GM21717 (cell line): ENCODE measurements around the gene FAM187B.
"Not testable (repeated sequence)": the region's sequence is repeated elsewhere in the genome, so short reads cannot be mapped to it uniquely, and the experiment has no call there.

Experiments used
- ATAC-seq: cut with Tn5 transposase; IDR thresholded peaks from one replicate; pipeline ENCODE4 v1.9.1; 2021; ENCODE audit warnings: mild to moderate bottlenecking, moderate library complexity; ENCODE audit not compliant: unreplicated experiment

Gene FAM187B

DNA sequence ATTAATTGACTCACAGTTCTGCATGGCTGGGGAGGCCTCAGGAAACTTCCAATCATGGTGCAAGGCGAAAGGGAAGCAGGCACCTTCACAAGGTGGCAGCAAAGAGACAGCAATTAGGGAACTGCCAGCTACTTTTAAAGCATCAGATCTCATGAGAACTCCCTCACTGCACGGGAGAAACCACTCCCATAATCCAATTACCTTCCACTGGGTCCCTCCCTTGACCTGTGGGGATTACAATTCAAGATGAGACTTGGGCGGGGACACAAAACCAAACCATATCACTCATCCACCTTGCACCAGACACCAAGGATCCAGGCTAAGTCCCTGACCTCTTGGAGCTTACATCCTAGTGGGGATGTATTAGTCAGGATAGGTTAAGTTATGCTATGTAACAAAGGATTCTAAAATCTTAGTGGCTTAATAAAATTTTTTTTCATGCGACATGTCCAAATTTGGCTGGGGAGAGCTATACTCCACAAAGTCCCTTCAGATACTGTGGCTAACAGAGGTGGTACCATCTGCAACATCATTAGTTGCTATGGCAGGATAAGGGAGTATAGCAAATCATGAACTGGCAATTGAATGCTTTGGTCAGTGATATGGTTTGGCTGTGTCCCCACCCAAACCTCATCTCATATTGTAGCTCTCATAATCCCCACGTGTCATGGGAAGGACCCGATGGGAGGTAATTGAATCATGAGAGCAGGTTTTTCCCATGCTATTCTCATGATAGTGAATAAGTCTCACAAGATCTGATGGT is 8.3 kb upstream of the FAM187B start:
- ATAC-seq: no peak

DNA sequence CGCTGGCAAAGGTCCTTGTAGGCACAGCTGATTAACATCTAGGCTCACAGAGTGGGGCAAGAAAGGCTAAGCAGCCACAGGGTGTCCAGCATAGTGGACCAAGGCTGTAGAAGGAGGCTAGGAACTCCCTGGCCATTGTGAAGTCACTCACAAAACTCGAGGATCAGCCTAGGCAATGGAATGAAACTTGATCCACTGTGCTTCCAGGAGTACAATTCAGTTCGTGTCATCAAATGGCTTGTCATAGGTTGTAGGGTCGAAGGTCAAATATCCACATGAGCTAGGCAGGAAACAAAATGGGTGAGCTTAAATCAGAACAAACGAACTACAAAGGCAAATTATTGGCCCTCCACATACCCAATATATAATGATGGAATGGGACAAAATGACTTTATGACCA is 4.4 kb upstream of the FAM187B start:
- no peak for ATAC-seq

GRCh38 chr19:35231956-35232645 is 3.6 kb upstream of the FAM187B start:
- ATAC-seq: no peak

- ATAC-seq: no peak
Observed at GRCh38 chr19:35229601-35230000, 1.1 kb upstream of the FAM187B start.

GRCh38 chr19:35226748-35227147 is 1.8 kb downstream of the FAM187B start:
- no peak for ATAC-seq

DNA sequence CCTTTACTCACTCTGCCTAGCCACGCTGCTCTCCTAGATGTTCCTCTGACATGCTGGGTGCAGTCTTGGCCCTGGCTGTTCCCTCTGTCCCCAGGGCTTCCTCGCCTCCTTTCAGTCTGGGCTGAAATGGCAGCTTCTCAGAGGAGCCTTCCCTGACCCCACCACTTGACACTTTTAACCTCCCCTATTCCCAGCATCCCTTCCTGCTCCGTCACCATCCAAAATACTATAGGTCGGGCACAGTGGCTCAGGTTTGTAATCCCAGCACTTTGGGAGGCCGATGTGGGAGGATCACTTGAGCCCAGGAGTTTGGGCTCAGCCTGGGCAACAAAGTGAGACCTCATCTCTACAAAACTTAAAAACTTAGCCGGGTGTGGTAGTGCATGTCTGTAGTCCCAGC is 2.6 kb downstream of the FAM187B start:
- ATAC-seq: no peak

- no peak for ATAC-seq
Observed at GRCh38 chr19:35224681-35225571, 3.6 kb downstream of the FAM187B start.

GRCh38 chr19:35223862-35224505 is 4.6 kb downstream of the FAM187B start:
- ATAC-seq: no peak

DNA sequence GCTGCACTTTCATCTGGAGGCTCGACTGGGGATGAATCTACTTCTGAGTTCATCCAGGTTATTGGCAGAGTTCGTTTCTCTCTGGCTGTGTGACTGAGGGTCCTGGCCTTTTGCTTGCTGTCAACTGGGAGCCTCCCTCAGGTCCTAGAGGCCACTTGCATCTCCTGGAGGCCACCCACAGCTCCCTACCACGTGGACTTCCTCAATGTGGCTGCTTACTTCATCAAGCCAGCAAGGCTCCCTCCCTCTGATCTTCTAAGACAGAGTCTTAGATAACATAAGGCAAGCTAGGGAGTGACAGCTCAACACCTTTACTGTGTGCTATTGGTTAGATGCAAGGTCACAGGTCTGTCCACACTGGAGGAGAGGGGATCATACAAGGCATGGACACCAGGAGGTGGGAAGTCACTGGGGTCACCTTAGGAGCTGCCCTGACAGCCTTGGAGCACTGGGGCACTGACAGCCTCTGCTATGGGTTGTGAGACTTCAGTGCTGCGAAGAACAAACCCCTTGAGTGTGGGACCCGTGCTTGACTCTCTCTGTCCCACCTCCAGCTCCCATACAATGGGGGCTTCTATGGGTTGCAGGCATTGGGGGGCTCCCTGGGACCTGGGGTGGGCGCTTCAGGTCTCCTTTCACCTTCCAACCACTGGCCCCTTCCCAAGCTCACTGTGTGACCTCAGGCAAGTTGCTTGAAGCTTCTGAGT is 5.3 kb downstream of the FAM187B start:
- no peak for ATAC-seq

DNA sequence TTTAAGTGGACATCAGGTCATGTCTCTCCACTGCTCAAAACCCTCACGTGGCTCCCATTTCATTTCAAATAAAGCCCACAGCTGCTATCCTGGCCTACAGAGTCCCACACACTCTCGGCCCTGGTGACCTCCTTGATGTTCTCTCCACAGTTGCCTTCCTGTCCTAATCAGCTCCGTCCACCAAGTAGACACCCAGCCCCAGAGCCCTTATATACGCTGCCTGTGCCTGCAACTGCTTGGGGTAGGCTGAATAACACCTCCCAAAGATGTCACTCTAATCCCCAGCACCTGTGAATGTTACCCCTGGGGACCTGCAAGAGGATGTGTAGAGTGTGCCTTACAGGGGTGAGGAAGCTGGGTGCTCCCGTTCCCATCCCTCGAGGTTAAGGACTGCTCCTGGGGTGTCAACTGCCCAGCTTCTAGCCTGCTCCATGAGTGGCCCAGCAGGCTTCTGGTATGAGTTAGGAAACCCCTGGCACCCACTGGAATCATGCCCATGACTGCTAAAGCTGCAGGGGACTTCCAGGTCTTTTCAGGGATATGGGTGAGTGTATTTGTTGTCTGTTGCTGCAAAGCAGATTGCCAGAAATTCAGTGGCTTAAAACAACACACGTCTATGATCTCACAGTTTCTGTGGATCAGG is 6.0 kb downstream of the FAM187B start:
- ATAC-seq: no peak

- not testable (repeated sequence) for ATAC-seq
Observed at GRCh38 chr19:35220973-35221590, 7.5 kb downstream of the FAM187B start.

DNA sequence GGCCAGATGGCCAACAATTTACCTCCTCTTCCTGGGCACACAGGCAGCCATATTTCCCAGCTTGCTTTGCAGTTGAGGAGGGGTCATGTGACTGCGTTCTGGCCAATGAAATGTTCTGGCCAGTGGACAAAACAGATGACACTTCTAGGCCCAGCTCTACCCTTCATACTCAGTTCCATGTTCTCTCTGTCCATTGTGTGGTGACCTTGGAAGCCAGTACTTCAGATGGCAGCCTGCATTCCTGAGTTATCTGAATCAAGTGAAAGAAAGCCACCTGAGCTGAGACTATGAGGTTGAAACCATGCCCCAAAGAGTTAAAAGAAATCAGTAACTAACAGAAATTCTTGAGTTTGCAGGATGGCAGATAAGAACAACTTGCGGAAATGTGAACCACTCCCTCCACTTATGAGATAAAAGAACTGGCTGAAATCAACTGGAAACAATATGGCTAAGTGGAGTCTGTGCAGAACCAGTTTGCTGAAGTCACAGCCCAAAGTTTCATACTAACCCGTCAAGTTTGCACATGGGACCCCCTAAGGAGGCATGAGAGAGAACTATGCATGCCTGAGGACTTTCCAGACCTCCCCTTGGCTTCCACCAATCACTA is 8.1 kb downstream of the FAM187B start:
- no peak for ATAC-seq

- ATAC-seq: no peak
Observed at GRCh38 chr19:35219008-35219407, 9.5 kb downstream of the FAM187B start.

DNA sequence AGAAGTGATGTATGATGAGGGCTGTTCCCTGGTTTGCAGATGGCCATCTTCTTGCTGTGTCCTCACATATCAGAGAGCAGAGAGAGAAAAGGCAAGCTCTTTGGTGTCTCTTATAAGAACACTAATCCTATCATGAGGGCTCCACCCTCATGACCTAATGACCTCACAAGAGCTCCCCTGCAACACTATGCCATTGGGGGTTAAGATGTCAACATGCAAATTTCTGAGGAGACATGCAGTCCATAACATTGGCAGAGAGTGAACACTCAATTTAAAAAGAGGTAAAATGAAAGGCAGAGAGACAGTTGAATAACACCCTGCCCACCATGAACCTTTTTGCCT is 10.9 kb downstream of the FAM187B start:
- no peak for ATAC-seq

GRCh38 chr19:35216833-35217648 is 11.5 kb downstream of the FAM187B start:
- ATAC-seq: no peak

- ATAC-seq: no peak
Observed at GRCh38 chr19:35216016-35216832, 12.3 kb downstream of the FAM187B start.

DNA sequence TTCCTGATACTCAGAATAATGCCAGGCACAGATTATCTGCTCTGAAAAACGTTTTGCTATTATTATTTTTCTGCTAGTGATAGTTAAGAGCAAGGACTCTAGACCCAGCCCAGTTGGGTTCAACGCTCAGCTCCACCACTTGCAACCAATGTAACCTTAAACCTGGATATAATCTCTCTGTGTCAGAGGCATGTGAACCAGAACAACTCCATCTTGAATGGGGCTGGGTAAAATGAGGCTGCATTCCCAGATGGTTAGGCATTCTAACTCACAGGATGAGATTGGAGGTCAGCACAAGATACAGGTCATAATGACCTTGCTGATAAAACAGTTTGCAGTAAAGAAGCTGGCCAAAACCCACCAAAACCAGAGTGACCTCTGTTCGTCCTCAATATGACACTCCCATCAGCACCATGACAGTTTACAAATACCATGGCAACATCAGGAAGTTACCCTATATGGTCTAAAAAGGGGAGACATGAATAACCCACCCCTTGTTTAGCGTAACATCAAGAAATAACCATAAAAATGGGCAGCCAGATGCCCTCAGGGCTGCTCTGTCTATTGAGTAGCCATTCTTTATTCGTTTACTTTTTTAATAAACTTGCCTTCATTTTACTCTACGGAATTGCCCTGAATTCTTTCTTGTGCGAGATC is 13.6 kb downstream of the FAM187B start:
- no peak for ATAC-seq
